GM23338 (cell line): Measurements from ENCODE around the gene C11orf21. TPM values are rescaled to one million over a fixed set of nuclear protein-coding genes. Genes with fewer than 3 reads are reported as not detected.
A peak's percentile ranks its signal among the peaks of the same experiment; 100 is the strongest.

Source experiments
- ATAC-seq: fragments of 200-7000 bp; cut with Tn5 transposase; 3 replicates; pipeline ENCODE4 v1.9.1; 2020
- DNase-seq: peaks from one replicate; pipeline ENCODE4 v3.0.0-alpha.2; 2015; ENCODE audit warnings: low spot score
- H2AFZ ChIP-seq: fragments of 200-600 bp; sonication (generic); 2 replicates; pipeline ENCODE4 v1.8.0; 2016; ENCODE audit warnings: antibody characterized with exemption, mild to moderate bottlenecking, moderate library complexity
- H3F3A ChIP-seq: fragments of 200-600 bp; sonication (generic); replicated peaks from 2 replicates; pipeline ENCODE4 v1.8.0; 2017; ENCODE audit warnings: antibody characterized with exemption, mixed run types, low read depth
- H3K27ac ChIP-seq: fragments of 200-600 bp; sonication (generic); 2 replicates; pipeline ENCODE4 v1.6.1; 2016; ENCODE audit warnings: low read depth
- H3K27me3 ChIP-seq: fragments of 200-600 bp; sonication (generic); 2 replicates; pipeline ENCODE4 v1.8.0; 2016; ENCODE audit warnings: mild to moderate bottlenecking, mixed run types, moderate library complexity; ENCODE audit not compliant: insufficient read depth
- H3K36me3 ChIP-seq: fragments of 200-600 bp; sonication (generic); 2 replicates; pipeline ENCODE4 v1.8.0; 2016; ENCODE audit warnings: mild to moderate bottlenecking; ENCODE audit not compliant: insufficient read depth
- H3K4me1 ChIP-seq: fragments of 200-600 bp; sonication (generic); 2 replicates; pipeline ENCODE4 v1.8.0; 2016; ENCODE audit warnings: mild to moderate bottlenecking, moderate library complexity; ENCODE audit not compliant: insufficient read depth
- H3K4me2 ChIP-seq: fragments of 200-600 bp; sonication (generic); 2 replicates; pipeline ENCODE4 v1.7.1; 2017; ENCODE audit warnings: mixed run types
- H3K4me3 ChIP-seq: fragments of 200-600 bp; sonication (generic); 2 replicates; pipeline ENCODE4 v1.6.1; 2016; ENCODE audit warnings: mixed run types
- H3K79me2 ChIP-seq: fragments of 200-600 bp; sonication (generic); replicated peaks from 2 replicates; pipeline ENCODE4 v1.8.0; 2017; ENCODE audit warnings: mild to moderate bottlenecking; ENCODE audit not compliant: insufficient read depth
- H3K9me2 ChIP-seq: fragments of 200-600 bp; sonication (generic); 2 replicates; pipeline ENCODE4 v1.8.0; 2017; ENCODE audit not compliant: insufficient read depth
- H4K20me1 ChIP-seq: fragments of 200-600 bp; sonication (generic); replicated peaks from 2 replicates; pipeline ENCODE4 v1.8.0; 2017; ENCODE audit warnings: mild to moderate bottlenecking; ENCODE audit not compliant: insufficient read depth
- H3K27ac Mint-ChIP-seq: 2 replicates; pipeline ENCODE4 v1.8.0; 2020; ENCODE audit warnings: inconsistent platforms, mild to moderate bottlenecking, moderate library complexity, mixed read lengths
- H3K27me3 Mint-ChIP-seq: 3 replicates; pipeline ENCODE4 v1.8.0; 2022; ENCODE audit warnings: low read depth, mild to moderate bottlenecking, moderate library complexity, mixed read lengths, inconsistent platforms; ENCODE audit not compliant: insufficient read depth, poor library complexity
- H3K36me3 Mint-ChIP-seq: 3 replicates; pipeline ENCODE4 v1.8.0; 2021; ENCODE audit warnings: low read depth, mild to moderate bottlenecking, inconsistent platforms, moderate library complexity, mixed read lengths
- H3K4me1 Mint-ChIP-seq: 3 replicates; pipeline ENCODE4 v1.8.0; 2020; ENCODE audit warnings: mild to moderate bottlenecking, inconsistent platforms, mixed read lengths
- H3K4me3 Mint-ChIP-seq: 3 replicates; pipeline ENCODE4 v1.8.0; 2021; ENCODE audit warnings: moderate library complexity, mild to moderate bottlenecking, inconsistent platforms, mixed read lengths
- H3K9me3 Mint-ChIP-seq: 3 replicates; pipeline ENCODE4 v1.8.0; 2020; ENCODE audit warnings: moderate library complexity, mild to moderate bottlenecking, inconsistent platforms, mixed read lengths
- CTCF ChIP-seq, 2 experiments: fragments of 200-600 bp in 1 of 2; sonication (generic) in 1 of 2; conservative IDR thresholded peaks; 2 replicates each; pipeline versions ENCODE4 v1.5.1 to v1.6.1; 2016 to 2017; ENCODE audit warnings: antibody characterized with exemption in 2 of 2, low read depth in 2 of 2, mild to moderate bottlenecking in 2 of 2, moderate library complexity in 1 of 2
- EZH2 ChIP-seq: fragments of 200-600 bp; sonication (generic); IDR thresholded peaks from one replicate; pipeline ENCODE4 v1.8.0; 2017; ENCODE audit warnings: antibody characterized with exemption, mild to moderate bottlenecking, low read depth; ENCODE audit not compliant: unreplicated experiment
- EZH2phosphoT487 ChIP-seq: fragments of 200-600 bp; sonication (generic); IDR thresholded peaks from one replicate; pipeline ENCODE4 v1.8.1; 2018; ENCODE audit warnings: antibody characterized with exemption; ENCODE audit not compliant: unreplicated experiment
- POLR2AphosphoS5 ChIP-seq: IDR thresholded peaks from 2 replicates; pipeline ENCODE4 v1.6.1; 2016; ENCODE audit warnings: antibody characterized with exemption, low read depth
- REST ChIP-seq: IDR thresholded peaks from one replicate; pipeline ENCODE4 v1.6.1; 2018; ENCODE audit warnings: antibody characterized with exemption; ENCODE audit not compliant: unreplicated experiment
- STAT1 ChIP-seq: IDR thresholded peaks from one replicate; pipeline ENCODE4 v1.6.1; 2016; ENCODE audit warnings: antibody characterized with exemption; ENCODE audit not compliant: unreplicated experiment
- ZNF114 ChIP-seq: fragments of 250-450 bp; sonication (Bioruptor Pico); IDR thresholded peaks from 2 replicates; pipeline ENCODE4 v1.5.0; 2020; ENCODE audit warnings: mild to moderate bottlenecking, moderate library complexity
- ZNF462 ChIP-seq: fragments of 250-450 bp; sonication (Bioruptor Pico); IDR thresholded peaks from 2 replicates; pipeline ENCODE4 v1.5.0; 2020; ENCODE audit warnings: mild to moderate bottlenecking, moderate library complexity
- polyA plus RNA-seq: library from polyadenylated mRNA; unstranded; fragments of >200 nt; fragmentation: Nextera tagmentation; extraction: Ambion mirVana; gene quantifications from 2 replicates; pipeline ENCODE4 v1.2.1, GENCODE V29; 2016
- total RNA-seq: library from RNA; depleted of rRNA; stranded (reverse); fragments of >200 nt; shearing (Covaris generic); gene quantifications from 2 replicates; pipeline ENCODE4 v1.2.3, GENCODE V29; 2014

Gene C11orf21
- total and polyA plus RNA-seq, 2 experiments from 2014 or later: not detected

- TF ChIP-seq ZNF462: no peak
Measured at GRCh38 chr11:2290351-2290841, 11.3 kb downstream of the C11orf21 start (continued).

- Histone ChIP-seq H2AFZ (0 out of 2 replicates have a peak overlapping the region, but pooled peaks have one; percentile 28), H3K27ac (no peak overlapping the region), H3K4me2 (no peak overlapping the region), H3K9me2 (no peaks in the 10 kb centered on the region), H3K79me2 (no peaks in the 10 kb centered on the region), H3K4me1 (no peaks in the 10 kb centered on the region), H3K27me3 (no peaks in the 10 kb centered on the region), H3K4me3 (no peak overlapping the region), H3K36me3 (no peaks in the 10 kb centered on the region), H3F3A (no peaks in the 10 kb centered on the region), H4K20me1 (no peaks in the 10 kb centered on the region)
- Mint-ChIP-seq H3K9me3 (no peaks in the 10 kb centered on the region), H3K36me3 (no peaks in the 10 kb centered on the region), H3K27me3 (peaks cover 27% of the 10 kb centered on the region), H3K4me1 (peaks cover 9% of the 10 kb centered on the region), H3K27ac (no peak overlapping the region), H3K4me3 (no peak overlapping the region)
- no peak; the same call in 1 of the 3 replicates for ATAC-seq
- no peak for DNase-seq
- TF ChIP-seq STAT1 (no peak), POLR2AphosphoS5 (no peak), EZH2phosphoT487 (no peak), CTCF (conservative IDR thresholded peaks at IDR 0.05; ENCODE audit: low read depth in 2 of 2) (no peak), REST (no peak), ZNF114 (CRISPR knock-in tag) (no peak), EZH2 (no peak)
Measured at GRCh38 chr11:2289859-2290258, 11.9 kb downstream of the C11orf21 start.
